Effector memory CD8-positive, alpha-beta T cell (primary cell): ENCODE results near the gene ZNF45.
"Not testable (repeated sequence)": the region's sequence is repeated elsewhere in the genome, so short reads cannot be mapped to it uniquely, and the experiment has no call there.

Experiments
- ATAC-seq: fragments of 150-1000 bp; cut with Tn5 transposase; replicated peaks from 2 replicates; pipeline ENCODE4 v1.10.0; 2021; ENCODE audit warnings: mild to moderate bottlenecking, moderate library complexity
- DNase-seq, 3 experiments: peaks; one replicate each; pipeline ENCODE4 v3.0.0; 2021
- H3K27ac Mint-ChIP-seq, 2 donors: one replicate each; pipeline ENCODE4 v1.8.0; 2022; ENCODE audit warnings: mild to moderate bottlenecking in 2 of 2, mixed read lengths in 2 of 2, moderate library complexity in 2 of 2
- H3K27me3 Mint-ChIP-seq, 2 donors: one replicate each; pipeline ENCODE4 v1.8.0; 2022; ENCODE audit warnings: mixed read lengths in 2 of 2
- H3K36me3 Mint-ChIP-seq: one replicate; pipeline ENCODE4 v1.8.0; 2022; ENCODE audit warnings: mild to moderate bottlenecking, moderate library complexity, mixed read lengths; ENCODE audit not compliant: insufficient read depth
- H3K4me1 Mint-ChIP-seq, 2 donors: one replicate each; pipeline ENCODE4 v1.8.0; 2022; ENCODE audit warnings: low read depth in 2 of 2, mixed read lengths in 2 of 2
- H3K4me3 Mint-ChIP-seq, 2 donors: one replicate each; pipeline ENCODE4 v1.8.0; 2022; ENCODE audit warnings: mild to moderate bottlenecking in 2 of 2, mixed read lengths in 2 of 2, moderate library complexity in 2 of 2
- H3K9me3 Mint-ChIP-seq, 2 donors: one replicate each; pipeline ENCODE4 v1.8.0; 2022; ENCODE audit warnings: mixed read lengths in 2 of 2
- total RNA-seq, 9 experiments: gene quantifications; one replicate each; lab custom pipeline; 2026; lab: John Stamatoyannopoulos, UW

Gene ZNF45
- total RNA-seq: 22.4 to 54.7 (median 29.9) reads per million in 9 experiments

- DNase-seq (peak; percentile 82 to 86 (median 82)), ATAC-seq (peak; percentile 97)
- Mint-ChIP-seq H3K27me3 (peaks cover 0 to under 1% of the 10 kb centered on the region in 2 donors), H3K4me3 (peak within 1 kb of the TSS; percentile 90 to 91), H3K9me3 (no peaks in the 10 kb centered on the region), H3K27ac (peak within 1 kb of the TSS; percentile 94 to 96), H3K4me1 (peaks cover 17 to 19% of the 10 kb centered on the region in 2 donors), H3K36me3 (peaks cover 20% of the 10 kb centered on the region)
Measured at GRCh38 chr19:43934985-43935708, at the start of gene ZNF45. Gene ZNF45, minus strand, starts transcription at chr19:43935282. Its CDS starts 13,097 bp downstream, at chr19:43922185.

GRCh38 chr19:43984687-43985000 is 49.6 kb upstream of the ZNF45 start:
- DNase-seq (no peak), ATAC-seq (no peak)
- no peaks in the 10 kb centered on the region for H3K27me3 Mint-ChIP-seq
- H3K4me1 Mint-ChIP-seq: peaks cover 9 to 12% of the 10 kb centered on the region in 2 donors
- H3K9me3 Mint-ChIP-seq: peaks cover 0 to 14% of the 10 kb centered on the region in 2 donors
- H3K4me3 Mint-ChIP-seq: peak overlapping the region; percentile 89 to 91
- H3K36me3 Mint-ChIP-seq: peaks cover 9% of the 10 kb centered on the region
- peak overlapping the region; percentile 90 to 94 for H3K27ac Mint-ChIP-seq

GRCh38 chr19:43983912-43984686 is 49.0 kb upstream of the ZNF45 start, which contains the start of gene ZNF155:
Gene ZNF155, plus strand, starts transcription at chr19:43984188. Its CDS starts 4,356 bp downstream, at chr19:43988544.
- ATAC-seq: peak; percentile 95
- peaks cover 9 to 12% of the 10 kb centered on the region in 2 donors for H3K4me1 Mint-ChIP-seq
- peak; percentile 52 to 65 (median 54) for DNase-seq
- H3K9me3 Mint-ChIP-seq: peaks cover 0 to 8% of the 10 kb centered on the region in 2 donors
- H3K27me3 Mint-ChIP-seq: no peaks in the 10 kb centered on the region
- peaks cover 7% of the 10 kb centered on the region for H3K36me3 Mint-ChIP-seq
- H3K27ac Mint-ChIP-seq: peak within 1 kb of the TSS; percentile 90 to 94
- peak within 1 kb of the TSS; percentile 89 to 91 for H3K4me3 Mint-ChIP-seq

- Mint-ChIP-seq H3K27ac (peak overlapping the region; percentile 90 to 94), H3K4me1 (peaks cover 9 to 12% of the 10 kb centered on the region in 2 donors), H3K4me3 (peak overlapping the region; percentile 89 to 91), H3K27me3 (no peaks in the 10 kb centered on the region), H3K9me3 (peaks cover 0 to 3% of the 10 kb centered on the region in 2 donors), H3K36me3 (peaks cover 7% of the 10 kb centered on the region)
- ATAC-seq (no peak), DNase-seq (no peak)
Measured at GRCh38 chr19:43983544-43983911, 48.4 kb upstream of the ZNF45 start.

GRCh38 chr19:43976732-43977131 is 41.6 kb upstream of the ZNF45 start:
- ATAC-seq (no peak), DNase-seq (no peak)
- no peaks in the 10 kb centered on the region for H3K4me1 Mint-ChIP-seq
- peaks cover 6 to 7% of the 10 kb centered on the region in 2 donors for H3K9me3 Mint-ChIP-seq
- no peaks in the 10 kb centered on the region for H3K27me3 Mint-ChIP-seq
- H3K4me3 Mint-ChIP-seq: no peak overlapping the region
- no peak overlapping the region for H3K27ac Mint-ChIP-seq
- H3K36me3 Mint-ChIP-seq: no peaks in the 10 kb centered on the region

- Mint-ChIP-seq H3K27me3 (no peaks in the 10 kb centered on the region), H3K4me3 (no peak overlapping the region), H3K36me3 (peaks cover 7% of the 10 kb centered on the region), H3K4me1 (no peaks in the 10 kb centered on the region), H3K9me3 (peaks cover 20 to 35% of the 10 kb centered on the region in 2 donors), H3K27ac (no peak overlapping the region)
- ATAC-seq (no peak), DNase-seq (no peak)
Measured at GRCh38 chr19:43966079-43966694, 31.1 kb upstream of the ZNF45 start.

- Mint-ChIP-seq H3K4me1 (no peaks in the 10 kb centered on the region), H3K27ac (no peak overlapping the region), H3K36me3 (no peaks in the 10 kb centered on the region), H3K4me3 (no peak overlapping the region), H3K27me3 (no peaks in the 10 kb centered on the region), H3K9me3 (peaks cover 6 to 10% of the 10 kb centered on the region in 2 donors)
- no peak for DNase-seq
- no peak for ATAC-seq
Measured at GRCh38 chr19:43960411-43960810, 25.3 kb upstream of the ZNF45 start.

GRCh38 chr19:43957891-43958290 is 22.8 kb upstream of the ZNF45 start:
- no peak for ATAC-seq
- no peak for DNase-seq
- H3K27me3 Mint-ChIP-seq: no peaks in the 10 kb centered on the region
- no peak overlapping the region for H3K4me3 Mint-ChIP-seq
- H3K36me3 Mint-ChIP-seq: no peaks in the 10 kb centered on the region
- H3K9me3 Mint-ChIP-seq: peaks cover 0 to 6% of the 10 kb centered on the region in 2 donors
- no peaks in the 10 kb centered on the region for H3K4me1 Mint-ChIP-seq
- H3K27ac Mint-ChIP-seq: no peak overlapping the region

GRCh38 chr19:43956827-43957226 is 21.7 kb upstream of the ZNF45 start:
- Mint-ChIP-seq H3K27ac (no peak overlapping the region), H3K9me3 (peaks cover 0 to 6% of the 10 kb centered on the region in 2 donors), H3K36me3 (peaks cover under 1% of the 10 kb centered on the region), H3K27me3 (no peaks in the 10 kb centered on the region), H3K4me1 (no peaks in the 10 kb centered on the region), H3K4me3 (no peak overlapping the region)
- no peak for DNase-seq
- ATAC-seq: no peak

GRCh38 chr19:43950834-43951645 is 16.0 kb upstream of the ZNF45 start, which contains the start of gene ZNF221:
Gene ZNF221, plus strand, starts transcription at chr19:43951228. Its CDS starts 11,499 bp downstream, at chr19:43962727.
- peaks cover 23 to 31% of the 10 kb centered on the region in 2 donors for H3K27me3 Mint-ChIP-seq
- peak; percentile 80 for ATAC-seq
- peaks cover 4% of the 10 kb centered on the region for H3K36me3 Mint-ChIP-seq
- peaks cover 2 to 39% of the 10 kb centered on the region in 2 donors for H3K9me3 Mint-ChIP-seq
- peak; percentile 32 to 36 (median 35) for DNase-seq
- H3K4me3 Mint-ChIP-seq: peak within 1 kb of the TSS; percentile 93 to 97
- H3K27ac Mint-ChIP-seq: peak within 1 kb of the TSS; percentile 82 to 93
- peaks cover 5% of the 10 kb centered on the region in 2 donors for H3K4me1 Mint-ChIP-seq

- DNase-seq, H3K36me3 Mint-ChIP-seq, H3K4me1 Mint-ChIP-seq, ATAC-seq, H3K27ac Mint-ChIP-seq: not testable (repeated sequence)
- Mint-ChIP-seq H3K27me3 (peaks cover 35 to 43% of the 10 kb centered on the region in 2 donors), H3K4me3 (peak overlapping the region; percentile 12 to 15), H3K9me3 (peaks cover 3 to 43% of the 10 kb centered on the region in 2 donors)
Measured at GRCh38 chr19:43949803-43950202, 14.7 kb upstream of the ZNF45 start.

GRCh38 chr19:43947412-43947811 is 12.3 kb upstream of the ZNF45 start:
- not testable (repeated sequence) for DNase-seq, H3K4me1 Mint-ChIP-seq, H3K4me3 Mint-ChIP-seq, H3K27ac Mint-ChIP-seq, ATAC-seq, H3K36me3 Mint-ChIP-seq
- peaks cover 44 to 59% of the 10 kb centered on the region in 2 donors for H3K27me3 Mint-ChIP-seq
- peaks cover 3 to 43% of the 10 kb centered on the region in 2 donors for H3K9me3 Mint-ChIP-seq
